Fibroblast of lung (primary cell): Measurements from ENCODE around the gene CR2.

Source experiments
- EZH2 ChIP-seq: IDR thresholded peaks from 2 replicates; pipeline ENCODE4 v1.5.1; 2012; ENCODE audit warnings: low read length, control low read depth, mild to moderate bottlenecking; ENCODE audit errors: missing control alignments
- TF ChIP-seq, protein P1 (sequence below), 2 donors: IDR thresholded peaks in 1 of 2; conservative IDR thresholded peaks in 1 of 2; 1 replicate in 1 of 2; 2 replicates in 1 of 2; pipeline ENCODE4 v1.5.1; 2011 to 2012; ENCODE audit warnings: low read length in 2 of 2, control low read depth in 1 of 2, inconsistent platforms in 1 of 2, low read depth in 1 of 2, mild to moderate bottlenecking in 1 of 2

- TF ChIP-seq, protein P1, sequence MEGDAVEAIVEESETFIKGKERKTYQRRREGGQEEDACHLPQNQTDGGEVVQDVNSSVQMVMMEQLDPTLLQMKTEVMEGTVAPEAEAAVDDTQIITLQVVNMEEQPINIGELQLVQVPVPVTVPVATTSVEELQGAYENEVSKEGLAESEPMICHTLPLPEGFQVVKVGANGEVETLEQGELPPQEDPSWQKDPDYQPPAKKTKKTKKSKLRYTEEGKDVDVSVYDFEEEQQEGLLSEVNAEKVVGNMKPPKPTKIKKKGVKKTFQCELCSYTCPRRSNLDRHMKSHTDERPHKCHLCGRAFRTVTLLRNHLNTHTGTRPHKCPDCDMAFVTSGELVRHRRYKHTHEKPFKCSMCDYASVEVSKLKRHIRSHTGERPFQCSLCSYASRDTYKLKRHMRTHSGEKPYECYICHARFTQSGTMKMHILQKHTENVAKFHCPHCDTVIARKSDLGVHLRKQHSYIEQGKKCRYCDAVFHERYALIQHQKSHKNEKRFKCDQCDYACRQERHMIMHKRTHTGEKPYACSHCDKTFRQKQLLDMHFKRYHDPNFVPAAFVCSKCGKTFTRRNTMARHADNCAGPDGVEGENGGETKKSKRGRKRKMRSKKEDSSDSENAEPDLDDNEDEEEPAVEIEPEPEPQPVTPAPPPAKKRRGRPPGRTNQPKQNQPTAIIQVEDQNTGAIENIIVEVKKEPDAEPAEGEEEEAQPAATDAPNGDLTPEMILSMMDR (conservative IDR thresholded peaks at IDR 0.05 in 1 of 2, IDR thresholded peaks at IDR 0.05 in 1 of 2; ENCODE audit: low read depth in 1 of 2, low read length in 2 of 2), result no peak
- no peak for TF ChIP-seq EZH2
These were observed 33.5 kb downstream of the CR2 start for GRCh38 chr1:207487636-207488035.
